Neural cell (in vitro differentiated cells): ENCODE results near the gene ARHGEF4.

Source experiments
- CTCF ChIP-seq: fragments of 450-650 bp; IDR thresholded peaks from 2 replicates; pipeline ENCODE4 v1.5.1; 2014; ENCODE audit warnings: antibody characterized with exemption, mild to moderate bottlenecking, moderate library complexity; ENCODE audit not compliant: poor library complexity, severe bottlenecking
- EP300 ChIP-seq: fragments of 450-650 bp; conservative IDR thresholded peaks from 2 replicates; pipeline ENCODE4 v1.6.1; 2014; ENCODE audit warnings: antibody characterized with exemption, mild to moderate bottlenecking, moderate library complexity; ENCODE audit not compliant: poor library complexity, severe bottlenecking
- EZH2 ChIP-seq: fragments of 200-600, 300-800 bp; shearing (Covaris generic), sonication (generic); IDR thresholded peaks from 2 replicates; pipeline ENCODE4 v1.6.1; 2014; ENCODE audit warnings: antibody characterized with exemption, low read length, borderline replicate concordance, mild to moderate bottlenecking; ENCODE audit not compliant: insufficient read depth, poor library complexity, severe bottlenecking
- REST ChIP-seq: IDR thresholded peaks from 2 replicates; pipeline ENCODE4 v1.6.1; 2012; ENCODE audit warnings: borderline replicate concordance

GRCh38 chr2:130963849-130964793, 127.4 kb downstream of the ARHGEF4 start:
- TF ChIP-seq EP300 (no peak), EZH2 (no peak), REST (no peak), CTCF (peak; percentile 80)
